HL-60 (cell line): Measurements from ENCODE around the gene HMCES.

Source experiments
- DNase-seq, 2 experiments: peaks; one replicate each; pipeline ENCODE4 v3.0.0-alpha.2; 2010 to 2020; ENCODE audit warnings: low read depth in 1 of 2, low spot score in 1 of 2
- H3K27ac ChIP-seq: fragments of 250-450 bp; sonication (Bioruptor Pico); replicated peaks from 2 replicates; pipeline ENCODE4 v1.5.1; 2020; ENCODE audit warnings: mild to moderate bottlenecking, moderate library complexity
- H3K27me3 ChIP-seq: fragments of 250-450 bp; sonication (Bioruptor Pico); 2 replicates; pipeline ENCODE4 v1.5.1; 2021; ENCODE audit warnings: mild to moderate bottlenecking, moderate library complexity; ENCODE audit not compliant: insufficient read depth, poor library complexity, severe bottlenecking
- H3K4me3 ChIP-seq: replicated peaks from 2 replicates; pipeline ENCODE4 v1.5.1; 2011; ENCODE audit warnings: mild to moderate bottlenecking, control low read depth, low read length; ENCODE audit not compliant: insufficient read depth
- CTCF ChIP-seq: IDR thresholded peaks from one replicate; pipeline ENCODE4 v1.5.1; 2011; ENCODE audit warnings: low read length, control low read depth, inconsistent platforms; ENCODE audit not compliant: insufficient read depth
- GABPA ChIP-seq: IDR thresholded peaks from 2 replicates; pipeline ENCODE4 v1.6.1; 2012; ENCODE audit warnings: low read depth
- POLR2AphosphoS5 ChIP-seq: IDR thresholded peaks from 2 replicates; pipeline ENCODE4 v1.6.1; 2012; ENCODE audit warnings: low read depth
- REST ChIP-seq: IDR thresholded peaks from 2 replicates; pipeline ENCODE4 v1.6.1; 2012; ENCODE audit warnings: low read depth; ENCODE audit not compliant: insufficient replicate concordance
- SPI1 ChIP-seq: IDR thresholded peaks from 2 replicates; pipeline ENCODE4 v1.6.1; 2012; ENCODE audit warnings: low read depth, mild to moderate bottlenecking, borderline replicate concordance

The HMCES gene

GRCh38 chr3:129326595-129326994, 47.9 kb downstream of the HMCES start:
- no peaks in the 10 kb centered on the region for H3K27me3 ChIP-seq
- TF ChIP-seq CTCF = no peak
- TF ChIP-seq POLR2AphosphoS5 = no peak
- TF ChIP-seq GABPA = no peak
- TF ChIP-seq REST = no peak
- no peak for TF ChIP-seq SPI1
- no peak for DNase-seq
- H3K4me3 ChIP-seq = no peak overlapping the region
- no peak overlapping the region for H3K27ac ChIP-seq

GRCh38 chr3:129327510-129327909, 48.8 kb downstream of the HMCES start:
- Histone ChIP-seq H3K27ac (no peak overlapping the region), H3K4me3 (no peak overlapping the region), H3K27me3 (no peaks in the 10 kb centered on the region)
- no peak for DNase-seq
- TF ChIP-seq REST (no peak), POLR2AphosphoS5 (no peak)

- TF ChIP-seq SPI1 (no peak), CTCF (no peak), GABPA (no peak), POLR2AphosphoS5 (no peak), REST (no peak)
- H3K27me3 ChIP-seq = no peaks in the 10 kb centered on the region
- no peak overlapping the region for H3K4me3 ChIP-seq
- DNase-seq = no peak
- H3K27ac ChIP-seq = no peak overlapping the region
Measured at GRCh38 chr3:129329858-129330257, 51.2 kb downstream of the HMCES start.

GRCh38 chr3:129330409-129330808, 51.7 kb downstream of the HMCES start:
- peak; percentile 76; the same call in 1 of the 2 replicates for TF ChIP-seq SPI1
- TF ChIP-seq CTCF = no peak
- TF ChIP-seq REST = no peak
- TF ChIP-seq GABPA = no peak
- TF ChIP-seq POLR2AphosphoS5 = no peak
- no peak for DNase-seq
- no peak overlapping the region for H3K27ac ChIP-seq
- H3K27me3 ChIP-seq = no peaks in the 10 kb centered on the region
- H3K4me3 ChIP-seq = no peak overlapping the region
